GM10248 (cell line): Measurements from ENCODE around the gene GAP43.

ENCODE experiments used
- CTCF ChIA-PET: fragments of 300-600 bp; sonication (Branson Sonifier 250); formaldehyde crosslinking; extraction: SDS; loops from one replicate; lab custom pipeline; 2021; ENCODE audit warnings: antibody characterized with exemption; lab: Yijun Ruan, JAX
- POLR2A ChIA-PET: fragments of 350-650 bp; sonication (Branson Sonifier 250); formaldehyde crosslinking; extraction: SDS; loops from one replicate; lab custom pipeline; 2020; ENCODE audit warnings: antibody characterized with exemption; lab: Yijun Ruan, JAX
- DNase-seq: peaks from one replicate; pipeline ENCODE4 v3.0.0; 2012; ENCODE audit errors: extremely low spot score
- TF ChIP-seq, protein P1 (sequence below): IDR thresholded peaks from 2 replicates; pipeline ENCODE4 v1.5.1; 2012; ENCODE audit warnings: mild to moderate bottlenecking, low read depth; ENCODE audit errors: extremely low read depth, missing control alignments, control extremely low read depth

The GAP43 gene

DNA sequence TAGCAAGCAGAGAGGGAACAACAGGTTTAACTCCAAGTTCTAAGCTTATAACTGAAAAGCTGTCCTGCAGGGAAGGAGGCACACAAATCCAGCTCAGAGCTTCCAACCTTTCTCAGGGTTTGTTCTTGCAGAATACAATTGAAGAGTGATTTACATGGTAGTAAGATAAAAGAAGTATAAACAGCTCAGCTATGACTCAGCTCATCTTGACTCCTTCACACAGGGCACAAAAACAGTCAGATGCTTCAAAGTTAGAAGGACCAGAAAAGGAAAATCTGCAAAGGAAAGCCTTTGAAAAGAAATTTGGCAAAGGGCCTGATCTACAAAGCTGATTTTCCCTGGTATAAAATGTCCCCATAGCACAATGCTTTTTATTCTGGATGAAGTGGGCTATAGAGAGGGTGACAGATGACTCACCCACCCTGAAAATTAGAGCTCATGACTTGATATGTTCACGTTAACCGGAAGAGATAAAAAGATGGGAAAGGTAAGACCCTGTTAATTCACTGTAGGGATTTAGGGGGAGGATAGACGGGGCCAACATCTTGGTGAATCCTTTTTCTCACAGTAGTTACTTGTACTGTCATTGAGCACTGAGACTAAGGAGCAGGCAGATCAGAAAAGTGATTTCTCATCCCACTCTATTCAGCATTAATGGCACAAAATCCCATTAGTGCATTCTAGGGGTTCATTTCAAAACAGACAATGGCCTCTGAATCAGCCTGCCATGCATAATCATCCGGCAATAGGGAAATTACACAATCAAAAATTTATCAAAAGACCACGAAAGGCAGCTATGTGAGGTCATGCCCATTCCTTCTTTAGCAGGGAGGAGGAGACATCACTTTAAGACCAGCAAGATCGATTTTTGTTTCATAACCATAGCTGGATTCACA is 143.5 kb downstream of the GAP43 start:
- DNase-seq: no peak
- ChIA-PET POLR2A (no interaction called here), CTCF (interaction anchor here (0.7 to 5.7 kb wide), 5 partner anchors 8 to 48 kb away, joined by 3 to 28 read pairs (median 3); no protein-coding TSS in a partner anchor)
- TF ChIP-seq, protein P1, sequence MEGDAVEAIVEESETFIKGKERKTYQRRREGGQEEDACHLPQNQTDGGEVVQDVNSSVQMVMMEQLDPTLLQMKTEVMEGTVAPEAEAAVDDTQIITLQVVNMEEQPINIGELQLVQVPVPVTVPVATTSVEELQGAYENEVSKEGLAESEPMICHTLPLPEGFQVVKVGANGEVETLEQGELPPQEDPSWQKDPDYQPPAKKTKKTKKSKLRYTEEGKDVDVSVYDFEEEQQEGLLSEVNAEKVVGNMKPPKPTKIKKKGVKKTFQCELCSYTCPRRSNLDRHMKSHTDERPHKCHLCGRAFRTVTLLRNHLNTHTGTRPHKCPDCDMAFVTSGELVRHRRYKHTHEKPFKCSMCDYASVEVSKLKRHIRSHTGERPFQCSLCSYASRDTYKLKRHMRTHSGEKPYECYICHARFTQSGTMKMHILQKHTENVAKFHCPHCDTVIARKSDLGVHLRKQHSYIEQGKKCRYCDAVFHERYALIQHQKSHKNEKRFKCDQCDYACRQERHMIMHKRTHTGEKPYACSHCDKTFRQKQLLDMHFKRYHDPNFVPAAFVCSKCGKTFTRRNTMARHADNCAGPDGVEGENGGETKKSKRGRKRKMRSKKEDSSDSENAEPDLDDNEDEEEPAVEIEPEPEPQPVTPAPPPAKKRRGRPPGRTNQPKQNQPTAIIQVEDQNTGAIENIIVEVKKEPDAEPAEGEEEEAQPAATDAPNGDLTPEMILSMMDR: no peak

DNA sequence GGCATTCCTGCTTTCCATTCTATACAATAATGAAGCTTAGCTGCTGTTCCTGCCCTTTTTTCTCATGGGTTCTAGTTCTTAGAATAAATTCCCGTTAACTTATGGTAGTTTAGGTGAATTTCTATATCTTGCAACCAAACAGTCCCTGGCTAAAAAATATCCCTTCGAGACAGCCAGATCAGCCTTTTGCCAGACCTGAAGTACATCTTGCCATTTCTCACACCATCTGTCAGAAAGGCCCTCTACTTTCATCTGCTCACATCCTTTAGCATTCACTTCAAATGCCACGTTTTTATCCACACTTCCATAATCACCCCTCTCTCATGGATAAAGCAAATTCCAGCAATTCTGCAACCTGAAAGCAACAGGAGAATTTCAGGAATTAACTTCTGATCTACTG is 145.4 kb downstream of the GAP43 start:
- CTCF ChIA-PET: interaction anchor here (5.7 kb wide), 1 partner anchor 16 kb away, joined by 28 read pairs; no protein-coding TSS in a partner anchor
- DNase-seq: no peak
- POLR2A ChIA-PET: no interaction called here
- TF ChIP-seq, protein P1: no peak
